Ishikawa (cell line): ENCODE data around the gene CA7.

Source experiments
- CEBPB ChIP-seq: IDR thresholded peaks from 2 replicates; pipeline ENCODE4 v1.6.1; 2012
- EGR1 ChIP-seq: IDR thresholded peaks from 2 replicates; pipeline ENCODE4 v1.6.1; 2012
- EP300 ChIP-seq: IDR thresholded peaks from 2 replicates; pipeline ENCODE4 v1.6.1; 2012; ENCODE audit warnings: borderline replicate concordance
- FOXM1 ChIP-seq: IDR thresholded peaks from 2 replicates; pipeline ENCODE4 v1.6.1; 2012; ENCODE audit warnings: low read depth, borderline replicate concordance
- RAD21 ChIP-seq: IDR thresholded peaks from 2 replicates; pipeline ENCODE4 v1.6.1; 2012; ENCODE audit warnings: low read depth
- TAF1 ChIP-seq: IDR thresholded peaks from 2 replicates; pipeline ENCODE4 v1.6.1; 2012; ENCODE audit warnings: low read depth, mild to moderate bottlenecking
- TCF12 ChIP-seq: IDR thresholded peaks from 2 replicates; pipeline ENCODE4 v1.6.1; 2012; ENCODE audit warnings: low read depth
- TEAD4 ChIP-seq: IDR thresholded peaks from 2 replicates; pipeline ENCODE4 v1.6.1; 2012
- YY1 ChIP-seq: IDR thresholded peaks from 2 replicates; pipeline ENCODE4 v1.6.1; 2012; ENCODE audit warnings: low read depth
- TF ChIP-seq, protein P1 (sequence below): IDR thresholded peaks from 2 replicates; pipeline ENCODE4 v1.6.1; 2012; ENCODE audit warnings: low read depth, mild to moderate bottlenecking
- TF ChIP-seq, protein P2 (sequence below): IDR thresholded peaks from 2 replicates; pipeline ENCODE4 v1.6.1; 2012
- TF ChIP-seq, protein P3 (sequence below): IDR thresholded peaks from 2 replicates; pipeline ENCODE4 v1.6.1; 2012

DNA sequence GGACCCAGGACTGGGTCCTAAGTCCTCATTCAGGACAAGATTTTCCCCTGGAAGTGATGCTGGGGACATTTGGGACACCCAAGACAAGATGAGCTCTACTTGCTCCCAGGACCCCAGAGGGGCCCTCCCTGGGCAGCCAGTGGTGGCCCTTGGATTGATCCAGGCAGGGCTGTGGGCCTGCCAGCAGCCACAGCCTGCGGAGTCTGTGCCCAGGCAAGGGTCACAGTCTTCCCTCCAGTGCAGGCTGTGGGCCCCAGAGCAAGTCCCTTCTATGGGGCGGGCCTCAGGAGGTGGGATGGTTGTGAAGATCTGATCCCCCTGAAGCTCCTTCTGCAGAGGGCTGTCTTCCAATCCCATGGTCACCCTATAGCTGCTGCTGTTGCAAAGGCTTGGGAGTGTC is 12.6 kb downstream of the CA7 start:
- TF ChIP-seq, protein P1, sequence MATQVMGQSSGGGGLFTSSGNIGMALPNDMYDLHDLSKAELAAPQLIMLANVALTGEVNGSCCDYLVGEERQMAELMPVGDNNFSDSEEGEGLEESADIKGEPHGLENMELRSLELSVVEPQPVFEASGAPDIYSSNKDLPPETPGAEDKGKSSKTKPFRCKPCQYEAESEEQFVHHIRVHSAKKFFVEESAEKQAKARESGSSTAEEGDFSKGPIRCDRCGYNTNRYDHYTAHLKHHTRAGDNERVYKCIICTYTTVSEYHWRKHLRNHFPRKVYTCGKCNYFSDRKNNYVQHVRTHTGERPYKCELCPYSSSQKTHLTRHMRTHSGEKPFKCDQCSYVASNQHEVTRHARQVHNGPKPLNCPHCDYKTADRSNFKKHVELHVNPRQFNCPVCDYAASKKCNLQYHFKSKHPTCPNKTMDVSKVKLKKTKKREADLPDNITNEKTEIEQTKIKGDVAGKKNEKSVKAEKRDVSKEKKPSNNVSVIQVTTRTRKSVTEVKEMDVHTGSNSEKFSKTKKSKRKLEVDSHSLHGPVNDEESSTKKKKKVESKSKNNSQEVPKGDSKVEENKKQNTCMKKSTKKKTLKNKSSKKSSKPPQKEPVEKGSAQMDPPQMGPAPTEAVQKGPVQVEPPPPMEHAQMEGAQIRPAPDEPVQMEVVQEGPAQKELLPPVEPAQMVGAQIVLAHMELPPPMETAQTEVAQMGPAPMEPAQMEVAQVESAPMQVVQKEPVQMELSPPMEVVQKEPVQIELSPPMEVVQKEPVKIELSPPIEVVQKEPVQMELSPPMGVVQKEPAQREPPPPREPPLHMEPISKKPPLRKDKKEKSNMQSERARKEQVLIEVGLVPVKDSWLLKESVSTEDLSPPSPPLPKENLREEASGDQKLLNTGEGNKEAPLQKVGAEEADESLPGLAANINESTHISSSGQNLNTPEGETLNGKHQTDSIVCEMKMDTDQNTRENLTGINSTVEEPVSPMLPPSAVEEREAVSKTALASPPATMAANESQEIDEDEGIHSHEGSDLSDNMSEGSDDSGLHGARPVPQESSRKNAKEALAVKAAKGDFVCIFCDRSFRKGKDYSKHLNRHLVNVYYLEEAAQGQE, result no peak
- TF ChIP-seq CEBPB (no peak), EGR1 (no peak), EP300 (no peak), YY1 (no peak), TEAD4 (no peak), FOXM1 (no peak), TAF1 (no peak), TCF12 (no peak), RAD21 (no peak)
- TF ChIP-seq, protein P2, sequence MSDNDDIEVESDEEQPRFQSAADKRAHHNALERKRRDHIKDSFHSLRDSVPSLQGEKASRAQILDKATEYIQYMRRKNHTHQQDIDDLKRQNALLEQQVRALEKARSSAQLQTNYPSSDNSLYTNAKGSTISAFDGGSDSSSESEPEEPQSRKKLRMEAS, result no peak
- TF ChIP-seq, protein P3, sequence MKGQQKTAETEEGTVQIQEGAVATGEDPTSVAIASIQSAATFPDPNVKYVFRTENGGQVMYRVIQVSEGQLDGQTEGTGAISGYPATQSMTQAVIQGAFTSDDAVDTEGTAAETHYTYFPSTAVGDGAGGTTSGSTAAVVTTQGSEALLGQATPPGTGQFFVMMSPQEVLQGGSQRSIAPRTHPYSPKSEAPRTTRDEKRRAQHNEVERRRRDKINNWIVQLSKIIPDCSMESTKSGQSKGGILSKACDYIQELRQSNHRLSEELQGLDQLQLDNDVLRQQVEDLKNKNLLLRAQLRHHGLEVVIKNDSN, result no peak
